OCI-LY7 (cell line): ENCODE data around the gene TAB2. TPM values are rescaled to one million over a fixed set of nuclear protein-coding genes. Genes with fewer than 3 reads are reported as not detected.

Source experiments
- BruUV-seq: library from RNA; stranded (reverse); fragments of 400-500 nt; replicated peaks from 2 replicates; lab custom pipeline; 2021; lab: Mats Ljungman, UMichigan
- CTCF ChIA-PET: fragments of 300-600 bp; sonication (Branson Sonifier 250); formaldehyde crosslinking; loops from one replicate; lab custom pipeline; 2022; ENCODE audit warnings: antibody characterized with exemption; ENCODE audit not compliant: unreplicated experiment; lab: Charles Lee
- POLR2A ChIA-PET: fragments of 300-600 bp; sonication (Branson Sonifier 250); formaldehyde crosslinking; loops from one replicate; lab custom pipeline; 2022; ENCODE audit warnings: antibody characterized with exemption; lab: Charles Lee
- DNase-seq: peaks from one replicate; pipeline ENCODE4 v3.0.0-alpha.2; 2015; ENCODE audit warnings: low spot score
- H2AFZ ChIP-seq: fragments of 200-600 bp; sonication (generic), shearing (Covaris generic); 2 replicates; pipeline ENCODE4 v1.6.1; 2014; ENCODE audit warnings: mild to moderate bottlenecking, antibody characterized with exemption, low read length, moderate library complexity
- H3K27ac ChIP-seq: fragments of 200-600 bp; sonication (generic); 2 replicates; pipeline ENCODE4 v1.5.1; 2014; ENCODE audit warnings: mixed run types, low read depth, mild to moderate bottlenecking, moderate library complexity, low read length, inconsistent platforms; ENCODE audit not compliant: poor library complexity, severe bottlenecking
- H3K36me3 ChIP-seq: fragments of 200-600 bp; sonication (generic); 2 replicates; pipeline ENCODE4 v1.6.1; 2014; ENCODE audit warnings: mild to moderate bottlenecking, antibody characterized with exemption, low read length, moderate library complexity, mixed read lengths; ENCODE audit not compliant: insufficient read depth
- H3K4me1 ChIP-seq: fragments of 200-600 bp; sonication (generic); 2 replicates; pipeline ENCODE4 v1.5.1; 2014; ENCODE audit warnings: mild to moderate bottlenecking, low read length; ENCODE audit not compliant: insufficient read depth, poor library complexity, severe bottlenecking
- H3K4me2 ChIP-seq: fragments of 200-600 bp; sonication (generic); 2 replicates; pipeline ENCODE4 v1.6.1; 2014; ENCODE audit warnings: mild to moderate bottlenecking, low read length
- H3K4me3 ChIP-seq: fragments of 200-600 bp; sonication (generic); 2 replicates; pipeline ENCODE4 v1.5.1; 2014; ENCODE audit warnings: mild to moderate bottlenecking, low read depth, low read length; ENCODE audit not compliant: poor library complexity, severe bottlenecking
- H3K79me2 ChIP-seq: fragments of 200-600 bp; sonication (generic); 2 replicates; pipeline ENCODE4 v1.6.1; 2016; ENCODE audit warnings: low read depth, mild to moderate bottlenecking, low read length, moderate library complexity, mixed read lengths; ENCODE audit not compliant: insufficient read depth
- H3K9me2 ChIP-seq: fragments of 200-600 bp; sonication (generic); 2 replicates; pipeline ENCODE4 v1.6.1; 2016; ENCODE audit warnings: mild to moderate bottlenecking, low read length, mixed read lengths; ENCODE audit not compliant: insufficient read depth
- H3K9me3 ChIP-seq: fragments of 200-600 bp; sonication (generic); 2 replicates; pipeline ENCODE4 v1.6.1; 2014; ENCODE audit warnings: mild to moderate bottlenecking, mixed run types, low read length, mixed read lengths
- H4K20me1 ChIP-seq: fragments of 200-600 bp; sonication (generic); 2 replicates; pipeline ENCODE4 v1.6.1; 2014; ENCODE audit warnings: mild to moderate bottlenecking, antibody characterized with exemption, low read length, moderate library complexity, mixed read lengths; ENCODE audit not compliant: insufficient read depth
- CTCF ChIP-seq: fragments of 200-600 bp; sonication (generic); conservative IDR thresholded peaks from 2 replicates; pipeline ENCODE4 v1.5.1; 2014; ENCODE audit warnings: mild to moderate bottlenecking, antibody characterized with exemption, low read length, moderate library complexity, mixed read lengths
- EZH2phosphoT487 ChIP-seq: fragments of 200-600 bp; sonication (generic); IDR thresholded peaks from 2 replicates; pipeline ENCODE4 v1.6.1; 2018; ENCODE audit warnings: low read depth, borderline replicate concordance, mild to moderate bottlenecking, mixed run types, antibody characterized with exemption, low read length, moderate library complexity, mixed read lengths
- intact Hi-C: fragments of 100-400 bp; cut with micrococcal nuclease; formaldehyde crosslinking; loops from one replicate; pipeline ENCODE4 v1.10.0; 2022; ENCODE audit not compliant: unreplicated experiment
- total RNA-seq, 2 experiments: library from RNA; depleted of rRNA in 1 of 2; stranded (reverse); fragments of >200 nt in 1 of 2; shearing (Covaris generic) in 1 of 2; gene quantifications; 2 replicates each; pipeline ENCODE4 v1.2.3, GENCODE V29; 2014 to 2022

Gene TAB2
- total RNA-seq, 2 experiments from 2014 or later: 17.3 to 35.8 TPM

DNA sequence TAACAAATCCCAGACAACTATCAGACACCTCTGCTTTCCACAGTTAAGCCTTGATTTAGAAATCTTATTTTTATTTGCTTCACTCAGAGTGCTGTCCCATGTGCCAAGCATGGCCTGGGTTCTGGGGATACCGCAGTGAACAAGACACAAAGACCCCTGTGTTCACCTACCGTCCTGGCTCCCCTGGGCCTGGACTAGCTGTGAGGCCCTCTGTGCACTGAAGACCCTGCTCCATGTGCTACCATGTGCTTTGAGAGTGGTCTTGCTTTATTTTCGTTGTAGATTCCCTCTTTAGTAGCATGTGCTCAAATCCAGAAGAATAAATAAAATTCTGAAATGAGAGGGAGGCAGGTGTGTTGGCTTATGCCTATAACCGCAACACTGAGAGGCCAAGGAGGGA lies 105.1 kb downstream of the TAB2 start:
- H3K79me2 ChIP-seq: no peaks in the 10 kb centered on the region
- CTCF ChIA-PET: no interaction called here
- intact Hi-C loops: no loop called here
- no peak overlapping the region for H2AFZ ChIP-seq
- H3K9me2 ChIP-seq: no peaks in the 10 kb centered on the region
- no TSS peak for BruUV-seq
- no peaks in the 10 kb centered on the region for H3K36me3 ChIP-seq
- H3K27ac ChIP-seq: no peak overlapping the region
- H4K20me1 ChIP-seq: no peaks in the 10 kb centered on the region
- no peak overlapping the region for H3K4me2 ChIP-seq
- no peaks in the 10 kb centered on the region for H3K4me1 ChIP-seq
- POLR2A ChIA-PET: no interaction called here
- no peaks in the 10 kb centered on the region for H3K9me3 ChIP-seq
- DNase-seq: no peak
- H3K4me3 ChIP-seq: no peak overlapping the region
- no peak for TF ChIP-seq EZH2phosphoT487
- no peak for TF ChIP-seq CTCF

DNA sequence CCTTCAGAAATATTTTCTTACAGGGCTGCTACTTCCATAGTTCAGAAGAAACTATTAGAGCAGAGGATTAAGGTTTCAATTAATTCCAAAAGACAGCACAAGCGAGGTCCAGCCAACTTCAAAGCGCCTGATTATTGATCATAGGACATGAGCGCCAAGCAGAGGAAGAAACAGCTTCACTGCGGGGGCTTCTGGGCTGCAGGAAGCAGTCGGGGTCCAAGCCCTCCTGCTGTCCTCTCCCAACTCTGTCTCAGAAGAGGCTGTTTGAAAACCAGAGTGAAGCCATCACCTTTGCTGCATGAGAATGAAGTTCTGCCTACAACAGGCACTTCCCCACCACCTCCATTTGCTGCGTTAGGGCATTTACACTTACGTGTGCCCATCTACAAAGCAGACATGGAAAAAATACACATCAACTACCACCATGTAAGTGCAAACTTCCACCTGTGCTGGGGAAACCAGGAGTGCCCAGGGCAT lies 106.5 kb downstream of the TAB2 start:
- ChIA-PET CTCF (interaction anchor here (0.5 kb wide), 1 partner anchor 200 kb away, joined by 4 read pairs; no protein-coding TSS in a partner anchor), POLR2A (interaction anchor here (0.7 to 1.3 kb wide), 4 partner anchors 102 to 409 kb away, joined by 3 to 5 read pairs (median 3); no protein-coding TSS in a partner anchor)
- Histone ChIP-seq H4K20me1 (no peaks in the 10 kb centered on the region), H3K4me1 (no peaks in the 10 kb centered on the region), H3K9me3 (no peaks in the 10 kb centered on the region), H2AFZ (no peak overlapping the region), H3K4me3 (no peak overlapping the region), H3K9me2 (no peaks in the 10 kb centered on the region), H3K79me2 (no peaks in the 10 kb centered on the region), H3K27ac (no peak overlapping the region), H3K4me2 (no peak overlapping the region), H3K36me3 (no peaks in the 10 kb centered on the region)
- BruUV-seq: no TSS peak
- TF ChIP-seq CTCF (no peak), EZH2phosphoT487 (no peak)
- DNase-seq: no peak
- intact Hi-C loops: no loop called here

DNA sequence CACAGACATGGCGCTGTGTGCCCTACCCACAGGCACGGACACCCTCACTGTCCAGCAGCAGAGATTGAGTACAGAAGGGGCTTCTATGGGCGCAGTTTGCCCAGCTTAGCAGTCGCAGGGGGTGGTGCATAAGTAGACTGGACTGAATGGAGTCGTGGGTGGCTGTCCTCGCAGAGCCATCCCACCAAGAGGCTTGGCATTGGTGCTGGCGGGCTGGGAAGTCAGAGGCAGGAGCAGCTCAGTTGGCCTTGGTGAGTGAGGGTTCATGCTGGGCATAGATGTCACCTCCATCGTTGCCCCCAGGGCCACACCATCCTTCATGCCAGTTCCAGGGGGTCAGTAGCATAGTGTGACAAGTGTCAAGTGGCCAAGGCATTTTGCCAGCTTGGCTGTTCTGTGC lies 107.7 kb downstream of the TAB2 start:
- Histone ChIP-seq H3K9me3 (no peaks in the 10 kb centered on the region), H2AFZ (no peak overlapping the region), H3K27ac (no peak overlapping the region), H4K20me1 (no peaks in the 10 kb centered on the region), H3K4me1 (no peaks in the 10 kb centered on the region), H3K4me2 (no peak overlapping the region), H3K36me3 (no peaks in the 10 kb centered on the region), H3K79me2 (no peaks in the 10 kb centered on the region), H3K9me2 (no peaks in the 10 kb centered on the region), H3K4me3 (no peak overlapping the region)
- POLR2A ChIA-PET: no interaction called here
- BruUV-seq: no TSS peak
- intact Hi-C loops: no loop called here
- TF ChIP-seq CTCF (no peak), EZH2phosphoT487 (no peak)
- no peak for DNase-seq
- CTCF ChIA-PET: no interaction called here
